Epithelial cell of esophagus (primary cell): Measurements from ENCODE around the gene CCDC71L.
A peak's percentile ranks its signal among the peaks of the same experiment; 100 is the strongest.

Source experiments
- DNase-seq: peaks from one replicate; pipeline ENCODE4 v3.0.0; 2010; ENCODE audit warnings: low read depth
- H3K4me3 ChIP-seq: 2 replicates; pipeline ENCODE4 v1.5.1; 2011; ENCODE audit warnings: mild to moderate bottlenecking, low read length, control low read depth
- CTCF ChIP-seq: IDR thresholded peaks from 2 replicates; pipeline ENCODE4 v1.5.1; 2011; ENCODE audit warnings: low read depth, mild to moderate bottlenecking, low read length, control low read depth, inconsistent platforms; ENCODE audit not compliant: insufficient read depth; ENCODE audit errors: missing control alignments

The CCDC71L gene

DNA sequence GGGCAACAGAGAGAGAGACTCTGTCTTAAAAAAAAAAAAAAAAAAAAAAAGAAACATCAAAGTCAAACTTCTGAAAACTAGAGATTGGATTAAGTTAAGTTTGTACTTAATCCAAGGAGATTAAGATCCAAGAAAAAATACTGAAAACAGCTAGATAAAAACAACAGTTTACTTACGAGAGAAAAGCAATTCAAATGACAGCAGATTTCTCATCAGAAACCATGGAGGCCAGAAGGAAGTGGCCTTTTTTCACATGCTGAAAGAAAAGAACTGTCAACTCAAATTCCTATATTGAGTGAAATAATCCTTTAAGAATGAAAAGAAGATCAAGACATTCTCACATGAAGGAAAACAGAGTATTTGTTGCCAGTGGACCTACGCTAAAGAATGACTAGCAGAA lies 5.4 kb upstream of the CCDC71L start:
- H3K4me3 ChIP-seq = no peak overlapping the region
- no peak for TF ChIP-seq CTCF
- no peak for DNase-seq

DNA sequence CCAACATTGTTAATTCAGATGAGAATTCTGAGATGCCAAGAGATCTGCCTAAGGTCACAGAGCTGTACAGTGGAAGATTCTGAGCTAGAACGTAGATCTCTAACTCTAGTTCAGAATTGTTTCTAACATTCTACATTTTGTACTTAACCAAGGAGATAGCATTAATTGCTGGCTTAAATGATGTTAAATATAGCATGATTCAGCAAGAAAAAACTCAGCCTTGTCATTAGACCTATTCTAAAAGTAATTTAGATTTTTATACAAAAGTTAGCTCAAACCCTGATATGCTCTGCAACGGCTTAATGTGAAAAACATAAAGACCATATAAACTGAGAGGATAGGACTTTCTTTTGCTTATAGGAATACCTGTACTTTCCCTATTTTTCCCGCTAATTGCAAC lies 3.4 kb upstream of the CCDC71L start:
- no peak for DNase-seq
- no peak overlapping the region for H3K4me3 ChIP-seq
- TF ChIP-seq CTCF = no peak

GRCh38 chr7:106659963-106660861 lies 746 bp downstream of the CCDC71L start:
- peak; percentile 83 for DNase-seq
- peak; percentile 48 for TF ChIP-seq CTCF
- peak overlapping the region; percentile 76 for H3K4me3 ChIP-seq

DNA sequence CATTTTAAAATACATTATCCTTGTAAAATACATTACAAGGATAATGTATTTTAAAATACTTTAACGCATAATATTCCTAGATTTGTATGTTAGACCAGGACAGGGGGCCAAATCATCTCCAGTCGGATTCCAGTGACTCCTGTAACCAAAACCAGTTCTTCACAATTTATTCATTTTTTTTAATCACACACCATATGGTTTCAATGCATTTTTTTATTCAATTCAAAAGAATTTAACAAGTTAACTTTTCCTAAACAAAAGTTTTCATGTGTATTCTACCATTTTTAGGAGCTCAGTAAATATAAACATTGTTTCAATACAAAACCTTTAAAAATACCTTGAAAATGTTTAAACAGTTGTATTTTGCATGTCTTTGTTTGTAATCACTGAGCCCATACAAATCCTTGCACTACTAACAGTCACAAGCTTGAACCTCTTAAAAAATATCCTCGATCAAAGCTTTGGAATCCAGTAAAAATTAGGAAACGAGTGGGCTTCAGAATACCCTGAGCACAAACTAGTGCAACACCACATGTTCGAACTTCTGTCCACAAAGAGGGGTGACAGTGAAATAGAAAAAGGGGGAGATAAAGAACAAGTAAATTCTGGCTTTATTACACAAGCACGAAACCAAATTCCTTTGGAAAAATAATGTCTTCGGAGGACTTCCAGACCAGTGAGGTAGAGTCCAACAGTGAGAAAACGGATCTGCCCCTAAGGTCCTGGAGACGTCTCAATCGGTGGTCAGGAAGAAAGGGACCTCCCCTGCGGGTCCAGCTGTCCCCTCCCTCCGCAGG lies 1.6 kb downstream of the CCDC71L start:
- no peak for DNase-seq
- H3K4me3 ChIP-seq = peak overlapping the region; percentile 76
- TF ChIP-seq CTCF = no peak

GRCh38 chr7:106658316-106659165 lies 2.4 kb downstream of the CCDC71L start:
- no peak overlapping the region for H3K4me3 ChIP-seq
- no peak for TF ChIP-seq CTCF
- DNase-seq = no peak

DNA sequence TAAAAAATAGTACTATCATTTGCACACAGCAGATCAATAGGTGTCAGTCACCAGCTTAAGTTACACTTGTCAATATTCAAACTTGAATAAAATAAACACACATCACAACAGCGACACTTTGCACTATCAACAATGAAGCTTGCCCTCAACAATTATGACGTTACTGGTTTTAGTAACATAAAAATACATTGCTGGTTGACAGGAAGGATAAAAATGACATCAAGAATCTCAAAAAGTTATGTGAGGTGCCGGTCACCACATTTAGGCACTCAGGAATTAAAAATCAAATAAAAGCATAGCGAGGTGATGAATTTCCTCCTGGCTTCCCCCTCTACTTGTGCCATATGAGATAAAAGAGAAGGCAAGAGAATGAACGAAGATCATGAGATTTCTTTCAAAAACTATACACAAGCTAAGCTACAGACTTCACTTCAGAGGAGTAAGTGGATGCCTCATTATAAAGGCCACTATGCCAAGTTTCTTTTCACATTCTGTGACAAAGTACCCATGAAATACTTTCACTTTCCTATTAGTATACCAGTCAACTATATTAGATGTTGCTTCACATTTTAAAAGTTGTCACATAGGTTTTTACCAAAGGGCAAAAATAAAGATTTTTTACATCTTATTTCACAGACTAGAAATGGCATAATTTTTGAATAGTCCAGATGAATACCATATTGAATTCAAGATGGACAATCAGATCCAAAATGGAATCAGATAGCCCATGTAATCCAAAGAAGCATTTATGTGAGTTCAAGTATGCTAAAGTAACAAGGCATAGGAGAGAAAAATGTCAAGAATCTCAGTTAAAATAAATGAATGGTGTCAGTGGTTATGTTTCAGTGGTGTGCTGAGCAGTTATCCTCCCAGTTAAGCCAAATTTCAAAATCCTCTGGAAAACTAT lies 3.6 kb downstream of the CCDC71L start:
- no peak overlapping the region for H3K4me3 ChIP-seq
- no peak for TF ChIP-seq CTCF
- no peak for DNase-seq
